Gastroesophageal sphincter (tissue), 4 donors: ENCODE results near the gene KRTAP4-11. TPM values are rescaled to one million over a fixed set of nuclear protein-coding genes. Genes with fewer than 3 reads are reported as not detected.
"Not testable (repeated sequence)": the region's sequence is repeated elsewhere in the genome, so short reads cannot be mapped to it uniquely, and the experiment has no call there.

Experiments
- ATAC-seq: fragments of 150-250 bp; one replicate; pipeline ENCODE4 v1.9.1; 2016; ENCODE audit warnings: mild to moderate bottlenecking, moderate library complexity
- H3K27ac ChIP-seq, 4 donors: fragments of 200-600 bp; sonication (generic) in 3 of 4; 1 replicate in 3 of 4; 2 replicates in 1 of 4; pipeline ENCODE4 v1.5.1; 2016 to 2019
- H3K27me3 ChIP-seq: fragments of 200-600 bp; sonication (generic); one replicate; pipeline ENCODE4 v1.5.1; 2019
- H3K36me3 ChIP-seq, 2 donors: fragments of 200-600 bp; sonication (generic); one replicate each; pipeline ENCODE4 v1.5.1; 2019; ENCODE audit warnings: control low read depth in 1 of 2
- H3K4me1 ChIP-seq, 3 donors: fragments of 200-600 bp; sonication (generic); 1 replicate in 2 of 3; 2 replicates in 1 of 3; pipeline ENCODE4 v1.5.1; 2016 to 2019; ENCODE audit warnings: control low read depth in 2 of 3
- H3K4me3 ChIP-seq, 2 donors: fragments of 200-600 bp; sonication (generic); one replicate each; pipeline ENCODE4 v1.5.1; 2019; ENCODE audit warnings: mild to moderate bottlenecking in 1 of 2, moderate library complexity in 1 of 2
- H3K9me3 ChIP-seq, 3 donors: fragments of 200-600 bp; sonication (generic); one replicate each; pipeline ENCODE4 v1.5.1; 2017 to 2019; ENCODE audit warnings: control low read depth in 2 of 3
- EP300 ChIP-seq: sonication (generic); formaldehyde crosslinking; IDR thresholded peaks from one replicate; pipeline ENCODE4 v1.6.1; 2017; ENCODE audit warnings: antibody characterized with exemption, mild to moderate bottlenecking
- POLR2A ChIP-seq, 2 donors: fragments of 450-650 bp; IDR thresholded peaks; one replicate each; pipeline ENCODE4 v1.6.1; 2017; ENCODE audit warnings: antibody characterized with exemption in 2 of 2, mild to moderate bottlenecking in 2 of 2, moderate library complexity in 1 of 2
- POLR2AphosphoS5 ChIP-seq: sonication (generic); formaldehyde crosslinking; IDR thresholded peaks from one replicate; pipeline ENCODE4 v1.6.1; 2017; ENCODE audit warnings: antibody characterized with exemption
- WGBS, 2 donors: methylation state at CpG; one replicate each; pipeline ENCODE4 v1.1.5; 2018; ENCODE audit warnings: low coverage in 1 of 2; 5-methylcytosine and 5-hydroxymethylcytosine counted together
- total RNA-seq, 4 donors: library from RNA; depleted of rRNA; stranded (reverse); fragments of >200 nt; gene quantifications; one replicate each; pipeline ENCODE4 v1.1.0, GENCODE V29; 2016
- TF ChIP-seq, protein P1 (sequence below), 4 experiments: fragments of 200-600 bp in 2 of 4; fragments of 450-650 bp in 2 of 4; sonication (generic) in 1 of 4; IDR thresholded peaks; one replicate each; pipeline ENCODE4 v1.5.1; 2017 to 2019; ENCODE audit warnings: antibody characterized with exemption in 4 of 4, mild to moderate bottlenecking in 2 of 4, moderate library complexity in 2 of 4

KRTAP4-11 gene
- total RNA-seq, 4 donors from 2014 or later, result not detected

DNA sequence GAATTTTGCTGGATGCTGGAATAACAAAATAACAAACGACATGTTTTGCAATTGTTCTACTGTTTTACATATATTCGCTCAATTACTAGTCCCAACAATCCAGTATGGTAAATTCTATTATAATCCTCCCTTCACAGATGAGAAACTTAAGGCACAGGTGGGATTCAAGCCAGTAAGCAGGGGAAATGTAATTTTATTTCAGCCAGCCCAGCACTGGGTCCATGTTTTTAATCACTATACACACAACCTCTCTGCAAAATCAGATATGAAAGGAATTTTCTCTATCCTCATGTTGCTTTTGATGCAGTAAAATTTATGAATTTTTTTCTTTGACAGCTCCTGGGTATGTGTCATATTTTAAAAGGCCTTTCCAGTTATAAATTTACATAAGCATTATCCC is 27.1 kb upstream of the KRTAP4-11 start:
- 86 to 96% methylated on average over 2 of the region's 2 CpGs for WGBS, 2 donors
- no peak for ATAC-seq
- Histone ChIP-seq H3K36me3 (no peaks in the 10 kb centered on the region), H3K4me1 (no peaks in the 10 kb centered on the region), H3K27me3 (peaks cover 10% of the 10 kb centered on the region), H3K9me3 (peaks cover 0 to 23% (median 0%) of the 10 kb centered on the region in 3 donors), H3K4me3 (no peak overlapping the region), H3K27ac (no peak overlapping the region)
- TF ChIP-seq EP300 (no peak), POLR2AphosphoS5 (no peak), POLR2A (IDR thresholded peaks at IDR 0.05) (no peak)
- TF ChIP-seq, protein P1, sequence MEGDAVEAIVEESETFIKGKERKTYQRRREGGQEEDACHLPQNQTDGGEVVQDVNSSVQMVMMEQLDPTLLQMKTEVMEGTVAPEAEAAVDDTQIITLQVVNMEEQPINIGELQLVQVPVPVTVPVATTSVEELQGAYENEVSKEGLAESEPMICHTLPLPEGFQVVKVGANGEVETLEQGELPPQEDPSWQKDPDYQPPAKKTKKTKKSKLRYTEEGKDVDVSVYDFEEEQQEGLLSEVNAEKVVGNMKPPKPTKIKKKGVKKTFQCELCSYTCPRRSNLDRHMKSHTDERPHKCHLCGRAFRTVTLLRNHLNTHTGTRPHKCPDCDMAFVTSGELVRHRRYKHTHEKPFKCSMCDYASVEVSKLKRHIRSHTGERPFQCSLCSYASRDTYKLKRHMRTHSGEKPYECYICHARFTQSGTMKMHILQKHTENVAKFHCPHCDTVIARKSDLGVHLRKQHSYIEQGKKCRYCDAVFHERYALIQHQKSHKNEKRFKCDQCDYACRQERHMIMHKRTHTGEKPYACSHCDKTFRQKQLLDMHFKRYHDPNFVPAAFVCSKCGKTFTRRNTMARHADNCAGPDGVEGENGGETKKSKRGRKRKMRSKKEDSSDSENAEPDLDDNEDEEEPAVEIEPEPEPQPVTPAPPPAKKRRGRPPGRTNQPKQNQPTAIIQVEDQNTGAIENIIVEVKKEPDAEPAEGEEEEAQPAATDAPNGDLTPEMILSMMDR (IDR thresholded peaks at IDR 0.05), result no peak

DNA sequence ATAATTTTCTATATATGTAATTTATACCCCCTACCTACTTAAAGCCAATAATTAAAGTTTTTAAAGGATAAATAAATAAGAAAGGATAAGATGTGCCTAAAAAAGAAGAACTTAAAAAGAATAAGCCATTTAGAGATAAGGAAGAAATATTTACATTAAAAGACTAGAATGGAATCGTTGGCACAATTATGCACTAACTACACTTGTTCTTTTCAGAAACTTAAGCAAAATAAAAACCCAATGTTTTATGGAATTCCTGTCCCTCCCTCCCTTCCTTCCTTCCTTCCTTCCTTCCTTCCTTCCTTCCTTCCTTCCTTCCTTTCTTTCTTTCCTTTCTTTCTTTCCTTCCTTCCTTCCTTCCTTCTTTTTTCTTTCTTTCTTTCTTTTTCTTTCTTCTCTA is 26.7 kb upstream of the KRTAP4-11 start:
- 32 to 100% methylated on average over 1 of the region's 1 CpG for WGBS, 2 donors
- no peaks in the 10 kb centered on the region for H3K4me1 ChIP-seq
- H3K36me3 ChIP-seq, result no peaks in the 10 kb centered on the region
- no peak for TF ChIP-seq POLR2A (IDR thresholded peaks at IDR 0.05)
- TF ChIP-seq EP300, result no peak
- TF ChIP-seq POLR2AphosphoS5, result no peak
- TF ChIP-seq, protein P1 (IDR thresholded peaks at IDR 0.05), result no peak
- ATAC-seq, result no peak
- no peak overlapping the region for H3K27ac ChIP-seq
- peaks cover 14% of the 10 kb centered on the region for H3K27me3 ChIP-seq
- peaks cover 0 to 27% (median 0%) of the 10 kb centered on the region in 3 donors for H3K9me3 ChIP-seq
- no peak overlapping the region for H3K4me3 ChIP-seq

DNA sequence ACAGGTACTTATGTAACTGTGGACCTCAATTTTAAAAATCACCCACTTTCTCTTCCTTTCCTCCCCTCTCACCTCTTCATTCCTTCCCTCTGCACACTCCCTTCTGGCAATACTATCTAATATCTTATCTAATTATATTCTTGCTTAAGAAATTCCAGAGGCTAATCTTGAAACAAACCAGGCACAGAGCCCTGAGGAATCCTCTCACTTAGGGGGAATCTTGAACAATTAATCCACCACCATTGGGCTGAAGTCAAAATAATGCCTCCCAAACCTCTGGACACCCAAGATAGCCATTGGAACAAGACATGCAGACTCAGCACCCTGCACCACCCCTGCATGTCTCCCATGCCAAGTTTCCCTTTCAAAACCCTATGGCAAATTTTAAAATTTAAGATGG is 23.2 kb upstream of the KRTAP4-11 start:
- Histone ChIP-seq H3K36me3 (no peaks in the 10 kb centered on the region), H3K27me3 (peaks cover 9% of the 10 kb centered on the region), H3K4me1 (no peaks in the 10 kb centered on the region), H3K4me3 (no peak overlapping the region), H3K9me3 (peaks cover 0 to 42% (median 0%) of the 10 kb centered on the region in 3 donors), H3K27ac (no peak overlapping the region)
- TF ChIP-seq POLR2AphosphoS5 (no peak), EP300 (no peak), POLR2A (IDR thresholded peaks at IDR 0.05) (no peak)
- TF ChIP-seq, protein P1 (IDR thresholded peaks at IDR 0.05), result no peak
- ATAC-seq, result no peak

DNA sequence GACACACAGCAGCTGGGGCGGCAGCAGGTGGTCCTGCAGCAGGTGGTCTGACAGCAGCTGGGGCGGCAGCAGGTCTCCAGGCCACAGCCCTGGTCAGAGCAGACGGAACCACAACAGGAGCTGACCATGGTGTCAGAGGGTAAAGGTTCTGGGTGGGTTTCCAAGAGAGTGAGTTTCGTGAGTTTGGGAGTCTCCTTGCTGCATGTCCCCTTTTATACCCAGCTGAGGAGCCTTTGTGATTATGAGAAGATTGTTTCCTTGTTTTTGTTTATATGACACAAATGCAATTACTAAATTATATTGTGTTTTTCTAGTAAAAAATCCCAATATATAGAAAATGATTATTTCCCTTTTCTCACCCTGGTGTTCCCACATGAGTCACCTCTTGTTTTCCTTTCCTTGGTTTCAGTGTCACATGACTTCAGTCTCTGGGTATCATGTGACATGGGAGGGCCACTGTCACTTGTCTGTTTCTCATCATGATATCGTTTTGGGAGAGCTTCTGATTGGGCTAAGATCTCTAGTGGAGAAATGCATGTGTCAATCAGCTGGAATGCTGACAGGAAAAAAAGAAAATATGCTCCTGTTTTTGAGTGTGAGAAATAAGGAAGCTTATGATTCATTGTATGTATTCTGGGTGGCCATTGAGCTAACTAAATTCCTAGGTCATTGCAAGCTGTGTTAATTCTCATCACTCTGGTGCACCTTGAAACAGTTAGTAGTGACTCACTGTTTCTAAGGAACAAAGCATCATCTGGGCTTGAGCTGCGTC is 22.4 kb upstream of the KRTAP4-11 start, which contains the start of gene KRTAP4-6:
TSS of gene KRTAP4-6 (minus strand) at position 185 of the 772 bp plus-strand sequence. CDS start at position 128, 57 bp downstream.
- no peaks in the 10 kb centered on the region for H3K36me3 ChIP-seq
- no peak within 1 kb of the TSS for H3K4me3 ChIP-seq
- no peaks in the 10 kb centered on the region for H3K4me1 ChIP-seq
- peaks cover 9% of the 10 kb centered on the region for H3K27me3 ChIP-seq
- peaks cover 0 to 42% (median 0%) of the 10 kb centered on the region in 3 donors for H3K9me3 ChIP-seq
- ATAC-seq, result no peak
- no peak for TF ChIP-seq POLR2A (IDR thresholded peaks at IDR 0.05)
- TF ChIP-seq, protein P1 (IDR thresholded peaks at IDR 0.05), result no peak
- TF ChIP-seq POLR2AphosphoS5, result no peak
- 58 to 83% methylated on average over 2 to 6 of the region's 6 CpGs for WGBS, 2 donors
- no peak within 1 kb of the TSS for H3K27ac ChIP-seq

DNA sequence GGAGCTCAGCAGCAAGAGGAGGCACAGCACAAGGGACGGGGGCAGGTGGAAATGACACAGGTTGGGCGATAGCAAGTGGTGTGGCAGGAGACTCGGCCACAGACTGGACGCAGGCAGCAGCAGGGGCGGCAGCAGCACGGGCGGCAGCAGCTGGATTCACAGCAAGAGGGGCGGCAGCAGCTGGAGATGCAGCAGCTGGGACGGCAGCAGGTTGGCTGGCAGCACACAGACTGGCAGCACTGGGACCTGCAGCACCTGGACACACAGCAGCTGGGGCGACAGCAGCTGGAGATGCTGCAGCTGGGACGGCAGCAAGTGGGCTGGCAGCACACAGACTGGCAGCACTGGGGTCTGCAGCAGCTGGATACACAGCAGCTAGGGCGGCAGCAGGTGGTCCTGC is 21.7 kb upstream of the KRTAP4-11 start:
- H3K4me3 ChIP-seq, ATAC-seq, H3K27me3 ChIP-seq, H3K4me1 ChIP-seq, H3K27ac ChIP-seq, H3K36me3 ChIP-seq: not testable (repeated sequence)
- 87 to 93% methylated on average over 7 to 8 of the region's 12 CpGs for WGBS, 2 donors
- peaks cover 0 to 42% (median 0%) of the 10 kb centered on the region in 3 donors for H3K9me3 ChIP-seq
